OCI-LY1 (cell line): ENCODE measurements around the gene VPS52.

Experiments used
- EZH2 ChIP-seq: fragments of 200-600 bp; sonication (generic), shearing (Covaris generic); IDR thresholded peaks from 2 replicates; pipeline ENCODE4 v1.8.0; 2017; ENCODE audit warnings: borderline replicate concordance, mixed run types, mild to moderate bottlenecking, antibody characterized with exemption, low read length, moderate library complexity, mixed read lengths
- TF ChIP-seq, protein P1 (sequence below): fragments of 200-600 bp; sonication (generic), shearing (Covaris generic); IDR thresholded peaks from 2 replicates; pipeline ENCODE4 v1.5.1; 2017; ENCODE audit warnings: mild to moderate bottlenecking, antibody characterized with exemption, low read length, moderate library complexity, mixed read lengths

DNA sequence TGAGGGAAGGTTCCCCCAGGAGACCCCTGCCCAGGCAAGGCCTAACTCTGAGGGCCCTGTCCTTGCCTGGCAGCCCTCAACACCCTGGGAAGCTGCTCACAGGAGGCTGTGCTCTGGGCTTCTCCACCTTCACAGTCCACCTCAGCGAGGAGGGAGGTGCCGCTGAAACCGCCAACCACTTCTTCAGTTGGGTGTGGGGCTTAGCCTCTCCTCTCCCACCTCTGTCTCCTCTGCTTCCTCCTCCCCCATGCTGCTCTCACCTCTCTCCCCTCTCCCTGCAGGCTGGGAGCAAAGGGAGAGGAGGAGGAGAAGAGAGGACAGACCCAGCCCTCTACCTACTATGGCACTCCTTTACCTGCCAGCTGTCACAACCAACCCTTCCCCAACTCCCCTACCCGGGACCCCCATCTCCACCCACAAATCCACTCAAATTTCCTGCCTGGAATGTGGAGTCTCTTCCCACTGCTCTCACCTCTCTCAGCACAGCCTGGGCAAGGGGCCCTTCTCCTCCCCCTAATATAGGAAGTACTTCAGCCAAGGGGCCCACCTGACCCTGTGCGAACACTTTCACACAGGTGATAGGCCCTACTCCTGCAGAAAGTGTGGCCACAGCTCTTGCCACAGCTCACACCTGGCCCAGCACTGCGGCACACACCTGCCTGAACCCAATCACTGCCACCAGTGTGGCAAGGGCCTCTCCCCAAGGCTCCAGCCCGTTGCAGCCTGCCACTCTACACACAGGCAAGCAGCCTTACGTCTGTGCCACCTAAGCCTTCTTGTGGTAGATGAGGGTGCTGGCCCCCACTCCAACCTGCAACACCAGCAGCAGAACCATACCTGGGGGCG, 56.2 kb downstream of the VPS52 start:
- TF ChIP-seq, protein P1, sequence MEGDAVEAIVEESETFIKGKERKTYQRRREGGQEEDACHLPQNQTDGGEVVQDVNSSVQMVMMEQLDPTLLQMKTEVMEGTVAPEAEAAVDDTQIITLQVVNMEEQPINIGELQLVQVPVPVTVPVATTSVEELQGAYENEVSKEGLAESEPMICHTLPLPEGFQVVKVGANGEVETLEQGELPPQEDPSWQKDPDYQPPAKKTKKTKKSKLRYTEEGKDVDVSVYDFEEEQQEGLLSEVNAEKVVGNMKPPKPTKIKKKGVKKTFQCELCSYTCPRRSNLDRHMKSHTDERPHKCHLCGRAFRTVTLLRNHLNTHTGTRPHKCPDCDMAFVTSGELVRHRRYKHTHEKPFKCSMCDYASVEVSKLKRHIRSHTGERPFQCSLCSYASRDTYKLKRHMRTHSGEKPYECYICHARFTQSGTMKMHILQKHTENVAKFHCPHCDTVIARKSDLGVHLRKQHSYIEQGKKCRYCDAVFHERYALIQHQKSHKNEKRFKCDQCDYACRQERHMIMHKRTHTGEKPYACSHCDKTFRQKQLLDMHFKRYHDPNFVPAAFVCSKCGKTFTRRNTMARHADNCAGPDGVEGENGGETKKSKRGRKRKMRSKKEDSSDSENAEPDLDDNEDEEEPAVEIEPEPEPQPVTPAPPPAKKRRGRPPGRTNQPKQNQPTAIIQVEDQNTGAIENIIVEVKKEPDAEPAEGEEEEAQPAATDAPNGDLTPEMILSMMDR: no peak
- TF ChIP-seq EZH2: no peak
